ENCODE results near the gene BCAP31. TPM values are rescaled to one million over a fixed set of nuclear protein-coding genes. Genes with fewer than 3 reads are reported as not detected.
A peak's percentile ranks its signal among the peaks of the same experiment; 100 is the strongest.

The BCAP31 gene
- total and polyA plus RNA-seq, 2 of the 13 experiments (the other 11 are each of a cell fraction or from before 2014, with no cell fraction given) = 139 to 178 TPM

- peak; percentile 23; the same call in 1 of the 2 replicates for TF ChIP-seq MNT (IDR thresholded peaks at IDR 0.05)
- no peak for TF ChIP-seq ZNF773 (CRISPR knock-in tag; IDR thresholded peaks at IDR 0.05; ENCODE audit: borderline replicate concordance)
- TF ChIP-seq BHLHE40 (IDR thresholded peaks at IDR 0.05; ENCODE audit: low read length) = peak; percentile 86
- TF ChIP-seq PAF1 (CRISPR knock-in tag; IDR thresholded peaks at IDR 0.05) = no peak
- no peak for TF ChIP-seq ARID2 (CRISPR knock-in tag; IDR thresholded peaks at IDR 0.05; ENCODE audit: borderline replicate concordance)
- no peak for TF ChIP-seq AHR (CRISPR knock-in tag; IDR thresholded peaks at IDR 0.05)
- no peak for TF ChIP-seq SUZ12 (IDR thresholded peaks at IDR 0.05; ENCODE audit: low read depth, low read length)
- no peak for TF ChIP-seq HNRNPK (IDR thresholded peaks at IDR 0.05; ENCODE audit: low read depth, low read length, poor library complexity, severe bottlenecking)
- 0 out of 2 replicates have a peak, but pooled peaks have one; percentile 58 for TF ChIP-seq ZNF605 (CRISPR knock-in tag; IDR thresholded peaks at IDR 0.05)
- no peak for TF ChIP-seq ZNF530 (CRISPR knock-in tag; IDR thresholded peaks at IDR 0.05; ENCODE audit: low read depth)
- no peak for TF ChIP-seq ADNP (CRISPR knock-in tag; IDR thresholded peaks at IDR 0.05)
- no peak for TF ChIP-seq ZSCAN30 (CRISPR knock-in tag; IDR thresholded peaks at IDR 0.05)
- TF ChIP-seq GPBP1L1 (CRISPR knock-in tag; IDR thresholded peaks at IDR 0.05) = no peak
- no peak for TF ChIP-seq ZNF720 (CRISPR knock-in tag; IDR thresholded peaks at IDR 0.05)
- no peak for TF ChIP-seq AFF4 (CRISPR knock-in tag; IDR thresholded peaks at IDR 0.05)
- no peak for TF ChIP-seq CSRNP1 (CRISPR knock-in tag; IDR thresholded peaks at IDR 0.05)
- TF ChIP-seq PCBP1 (IDR thresholded peaks at IDR 0.05; ENCODE audit: borderline replicate concordance, low read depth, low read length) = no peak
- no peak for TF ChIP-seq ZNF710 (CRISPR knock-in tag; IDR thresholded peaks at IDR 0.05; ENCODE audit: borderline replicate concordance)
- no peak for TF ChIP-seq BATF2 (CRISPR knock-in tag; IDR thresholded peaks at IDR 0.05)
These were observed 39.2 kb upstream of the BCAP31 start (continued) for GRCh38 chrX:153763298-153763932.

All from HepG2 (cell line).